Measurements from ENCODE around the gene GGCT.
"Not testable (repeated sequence)": the region's sequence is repeated elsewhere in the genome, so short reads cannot be mapped to it uniquely, and the experiment has no call there.

The GGCT gene

GRCh38 chr7:30504301-30505173 is at the start of gene GGCT:
GGCT (minus strand) TSS chr7:30504829; CDS start chr7:30504709, 120 bp downstream.
- DNase-seq: peak; percentile 93 to 99

- no peak for DNase-seq
These were observed 48.9 kb upstream of the GGCT start for GRCh38 chr7:30553546-30553945.

- no peak for DNase-seq
These were observed 48.5 kb upstream of the GGCT start for GRCh38 chr7:30553141-30553540.

GRCh38 chr7:30552330-30552729 is 47.7 kb upstream of the GGCT start:
- no peak for DNase-seq

- DNase-seq: no peak
These were observed 45.4 kb upstream of the GGCT start for GRCh38 chr7:30549931-30550493.

GRCh38 chr7:30548845-30549244 is 44.2 kb upstream of the GGCT start:
- peak in 1 of 2 experiments; percentile 81 for DNase-seq

GRCh38 chr7:30546596-30546995 is 42.0 kb upstream of the GGCT start:
- no peak for DNase-seq

- DNase-seq: no peak
These were observed 41.3 kb upstream of the GGCT start for GRCh38 chr7:30545791-30546555.

GRCh38 chr7:30543813-30544525 is 39.3 kb upstream of the GGCT start:
- no peak for DNase-seq

GRCh38 chr7:30543115-30543514 is 38.5 kb upstream of the GGCT start:
- DNase-seq: not testable (repeated sequence)

GRCh38 chr7:30533886-30534285 is 29.3 kb upstream of the GGCT start:
- DNase-seq: no peak

- DNase-seq: no peak
These were observed 26.7 kb upstream of the GGCT start for GRCh38 chr7:30531286-30531685.

- DNase-seq: no peak
These were observed 25.7 kb upstream of the GGCT start for GRCh38 chr7:30530373-30530772.

- no peak for DNase-seq
These were observed 24.1 kb upstream of the GGCT start for GRCh38 chr7:30528779-30529178.

GRCh38 chr7:30527297-30527696 is 22.7 kb upstream of the GGCT start:
- not testable (repeated sequence) for DNase-seq

- no peak for DNase-seq
These were observed 21.5 kb upstream of the GGCT start for GRCh38 chr7:30526163-30526562.

GRCh38 chr7:30525429-30525828 is 20.8 kb upstream of the GGCT start:
- no peak for DNase-seq

- DNase-seq: no peak
These were observed 19.9 kb upstream of the GGCT start for GRCh38 chr7:30524545-30524944.

GRCh38 chr7:30523466-30523865 is 18.8 kb upstream of the GGCT start:
- DNase-seq: no peak

- DNase-seq: no peak
These were observed 17.5 kb upstream of the GGCT start for GRCh38 chr7:30522159-30522558.

- DNase-seq: no peak
These were observed 16.9 kb upstream of the GGCT start for GRCh38 chr7:30521532-30521931.

- DNase-seq: no peak
These were observed 14.5 kb upstream of the GGCT start for GRCh38 chr7:30519122-30519521.

GRCh38 chr7:30515761-30516160 is 11.1 kb upstream of the GGCT start:
- DNase-seq: no peak

Measured in cerebellar nuclear complex (tissue), 1 donor.